ENCODE measurements around the gene PAIP2. TPM values are rescaled to one million over a fixed set of nuclear protein-coding genes. Genes with fewer than 3 reads are reported as not detected.

The PAIP2 gene
- total RNA-seq, 1 donor from 2014 or later, result 88.2 TPM

DNA sequence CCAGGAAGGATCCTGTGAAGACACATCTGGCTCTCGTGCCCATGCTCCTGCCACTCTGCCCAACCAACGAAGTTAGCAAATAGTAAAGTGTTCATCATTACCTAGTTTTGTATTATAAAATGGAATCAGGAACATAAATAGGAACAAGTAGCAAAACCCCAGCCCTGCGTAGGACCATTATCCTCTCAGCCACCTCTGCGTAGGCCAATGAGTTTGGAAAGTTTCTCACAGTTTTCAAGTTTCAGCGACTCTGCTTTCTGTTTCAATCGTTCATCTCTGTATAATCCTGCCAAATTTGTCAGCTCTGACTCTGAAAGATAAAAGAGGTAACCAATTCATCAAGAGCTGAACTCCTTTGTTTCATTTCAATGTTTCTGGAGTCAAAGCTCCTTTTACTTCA lies 72.3 kb downstream of the PAIP2 start:
- DNase-seq (ENCODE audit: low spot score in 2 of 2, unreplicated experiment in 2 of 2), result no peak
- TF ChIP-seq, protein P1, sequence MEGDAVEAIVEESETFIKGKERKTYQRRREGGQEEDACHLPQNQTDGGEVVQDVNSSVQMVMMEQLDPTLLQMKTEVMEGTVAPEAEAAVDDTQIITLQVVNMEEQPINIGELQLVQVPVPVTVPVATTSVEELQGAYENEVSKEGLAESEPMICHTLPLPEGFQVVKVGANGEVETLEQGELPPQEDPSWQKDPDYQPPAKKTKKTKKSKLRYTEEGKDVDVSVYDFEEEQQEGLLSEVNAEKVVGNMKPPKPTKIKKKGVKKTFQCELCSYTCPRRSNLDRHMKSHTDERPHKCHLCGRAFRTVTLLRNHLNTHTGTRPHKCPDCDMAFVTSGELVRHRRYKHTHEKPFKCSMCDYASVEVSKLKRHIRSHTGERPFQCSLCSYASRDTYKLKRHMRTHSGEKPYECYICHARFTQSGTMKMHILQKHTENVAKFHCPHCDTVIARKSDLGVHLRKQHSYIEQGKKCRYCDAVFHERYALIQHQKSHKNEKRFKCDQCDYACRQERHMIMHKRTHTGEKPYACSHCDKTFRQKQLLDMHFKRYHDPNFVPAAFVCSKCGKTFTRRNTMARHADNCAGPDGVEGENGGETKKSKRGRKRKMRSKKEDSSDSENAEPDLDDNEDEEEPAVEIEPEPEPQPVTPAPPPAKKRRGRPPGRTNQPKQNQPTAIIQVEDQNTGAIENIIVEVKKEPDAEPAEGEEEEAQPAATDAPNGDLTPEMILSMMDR (IDR thresholded peaks at IDR 0.05; ENCODE audit: unreplicated experiment), result no peak
- no peak overlapping the region for H3K4me3 Mint-ChIP-seq

DNA sequence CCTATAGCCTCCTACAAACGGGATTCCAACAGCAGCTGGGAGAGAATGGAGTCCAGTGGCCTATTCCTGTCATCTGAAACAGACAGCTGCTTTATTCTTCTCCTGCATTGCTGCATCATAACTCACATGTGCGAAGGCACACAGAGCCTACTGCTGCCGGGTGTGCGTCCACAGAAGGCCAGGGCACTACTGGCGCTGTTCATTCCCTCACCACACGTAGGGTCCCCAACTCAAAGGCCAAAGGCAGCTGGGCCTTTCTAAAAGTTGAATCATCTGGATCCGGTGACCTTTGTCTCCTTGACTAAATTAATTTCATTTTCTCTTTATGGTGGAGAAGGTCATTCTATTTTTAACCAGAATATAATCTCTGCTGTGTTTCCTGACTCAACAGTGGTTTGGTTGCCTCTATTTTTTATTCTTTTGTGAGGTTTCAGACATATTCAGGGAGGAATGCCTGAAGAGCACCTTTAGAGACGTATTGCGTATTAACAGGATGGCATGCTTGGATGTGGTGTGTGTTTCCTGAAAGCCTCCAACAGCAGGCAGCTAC lies 73.0 kb downstream of the PAIP2 start:
- no peak overlapping the region for H3K27ac Mint-ChIP-seq
- peaks cover 15% of the 10 kb centered on the region for H3K36me3 Mint-ChIP-seq
- no peaks in the 10 kb centered on the region for H3K27me3 Mint-ChIP-seq (ENCODE audit: low read depth)
- TF ChIP-seq, protein P1 (IDR thresholded peaks at IDR 0.05; ENCODE audit: unreplicated experiment), result no peak
- no peaks in the 10 kb centered on the region for H3K4me1 Mint-ChIP-seq
- DNase-seq (ENCODE audit: low spot score in 2 of 2, unreplicated experiment in 2 of 2), result no peak
- H3K4me3 Mint-ChIP-seq, result no peak overlapping the region
- no peaks in the 10 kb centered on the region for H3K9me3 Mint-ChIP-seq

More for the DNA sequence above, 72.3 kb downstream of the PAIP2 start:
- Mint-ChIP-seq H3K27ac (no peak overlapping the region), H3K36me3 (peaks cover 11% of the 10 kb centered on the region), H3K9me3 (no peaks in the 10 kb centered on the region), H3K4me1 (no peaks in the 10 kb centered on the region), H3K27me3 (ENCODE audit: low read depth) (no peaks in the 10 kb centered on the region)

DNA sequence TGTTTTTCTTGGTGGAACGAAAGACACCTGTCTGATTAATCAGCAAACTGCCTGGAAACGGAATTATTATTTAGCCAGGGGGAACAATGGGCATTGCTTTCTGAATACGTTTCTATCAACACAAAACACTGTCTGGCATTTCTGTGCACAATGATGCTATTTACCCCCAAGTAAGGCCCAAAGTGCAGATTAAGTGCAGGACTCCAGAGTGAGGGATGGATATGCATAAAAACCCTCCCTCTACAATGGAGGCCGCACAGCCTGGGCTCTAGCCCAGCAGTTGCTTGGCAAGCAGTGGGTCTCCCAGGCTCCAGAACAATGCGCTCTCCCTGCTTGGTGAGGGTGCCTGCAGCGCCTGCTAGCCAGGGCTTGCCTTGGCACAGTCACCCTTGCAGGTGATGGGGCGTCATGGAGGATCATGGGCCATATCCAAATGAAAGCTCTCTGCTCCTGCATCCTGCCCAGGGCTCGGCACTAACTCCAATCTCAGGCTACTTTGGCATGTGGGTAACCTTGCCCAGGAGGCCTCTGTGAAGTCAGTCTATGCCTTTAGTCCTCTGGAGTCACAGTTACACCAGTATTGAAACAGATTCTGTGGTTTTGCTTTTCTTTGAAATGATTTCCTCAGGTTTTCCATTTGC lies 73.7 kb downstream of the PAIP2 start:
- Mint-ChIP-seq H3K27ac (no peak overlapping the region), H3K9me3 (no peaks in the 10 kb centered on the region), H3K36me3 (peaks cover 20% of the 10 kb centered on the region), H3K27me3 (ENCODE audit: low read depth) (no peaks in the 10 kb centered on the region), H3K4me1 (no peaks in the 10 kb centered on the region), H3K4me3 (no peak overlapping the region)
- TF ChIP-seq, protein P1 (IDR thresholded peaks at IDR 0.05; ENCODE audit: unreplicated experiment), result no peak
- DNase-seq (ENCODE audit: low spot score in 2 of 2, unreplicated experiment in 2 of 2), result no peak

DNA sequence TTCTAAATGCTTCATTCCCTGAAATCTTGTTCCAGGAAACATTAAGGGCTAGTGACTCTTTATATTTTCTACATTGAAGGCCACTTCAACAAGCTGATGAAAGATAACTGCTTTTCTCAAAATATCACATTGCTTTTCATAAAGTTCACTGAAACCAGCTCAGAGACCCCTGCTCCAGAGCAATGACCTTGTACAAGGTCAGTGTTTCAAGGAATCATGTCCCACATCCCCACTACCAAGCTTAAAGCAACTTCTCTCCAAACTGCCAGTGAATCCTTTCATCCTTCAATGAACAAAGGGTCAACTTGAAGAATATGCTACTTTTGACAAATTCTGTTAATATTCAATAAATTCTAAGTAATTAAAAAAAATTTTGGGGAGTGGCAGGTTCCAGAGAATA lies 74.2 kb downstream of the PAIP2 start:
- Mint-ChIP-seq H3K4me3 (no peak overlapping the region), H3K4me1 (no peaks in the 10 kb centered on the region), H3K9me3 (no peaks in the 10 kb centered on the region), H3K27ac (no peak overlapping the region), H3K27me3 (ENCODE audit: low read depth) (no peaks in the 10 kb centered on the region), H3K36me3 (peaks cover 23% of the 10 kb centered on the region)
- TF ChIP-seq, protein P1 (IDR thresholded peaks at IDR 0.05; ENCODE audit: unreplicated experiment), result no peak
- DNase-seq (ENCODE audit: low spot score in 2 of 2, unreplicated experiment in 2 of 2), result no peak

DNA sequence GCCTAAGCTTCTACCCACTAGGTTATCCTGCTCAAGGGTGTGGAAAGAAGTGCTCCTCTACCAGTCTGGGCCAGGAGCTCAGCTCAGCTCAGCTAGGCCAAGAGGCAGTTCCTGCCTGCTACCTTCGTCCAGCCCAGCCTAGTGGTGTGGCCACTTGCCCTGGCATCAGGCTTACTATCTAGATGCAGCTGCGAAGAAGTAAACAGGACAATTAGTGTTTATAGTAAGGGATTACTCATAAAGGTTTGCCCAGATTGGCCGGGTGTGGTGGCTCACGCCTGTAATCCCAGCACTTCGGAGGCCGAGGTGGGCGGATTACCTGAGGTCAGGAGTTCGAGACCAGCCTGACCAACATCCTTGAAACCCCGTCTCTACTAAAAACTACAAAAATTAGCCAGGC lies 75.0 kb downstream of the PAIP2 start:
- DNase-seq (ENCODE audit: low spot score in 2 of 2, unreplicated experiment in 2 of 2), result no peak
- H3K4me3 Mint-ChIP-seq, result no peak overlapping the region
- H3K27ac Mint-ChIP-seq, result no peak overlapping the region

More for the DNA sequence above, 75.0 kb downstream of the PAIP2 start:
- no peaks in the 10 kb centered on the region for H3K9me3 Mint-ChIP-seq
- no peaks in the 10 kb centered on the region for H3K4me1 Mint-ChIP-seq
- peaks cover 23% of the 10 kb centered on the region for H3K36me3 Mint-ChIP-seq
- H3K27me3 Mint-ChIP-seq (ENCODE audit: low read depth), result no peaks in the 10 kb centered on the region
- TF ChIP-seq, protein P1 (IDR thresholded peaks at IDR 0.05; ENCODE audit: unreplicated experiment), result no peak
